Measurements from ENCODE around the gene TDRD10.

TDRD10 gene

GRCh38 chr1:154581766-154582165, 79.7 kb downstream of the TDRD10 start:
- no peak for DNase-seq

GRCh38 chr1:154582885-154583284, 80.9 kb downstream of the TDRD10 start:
- DNase-seq, result no peak

- peak; percentile 57 for DNase-seq
Measured at GRCh38 chr1:154583773-154584172, 81.8 kb downstream of the TDRD10 start.

- DNase-seq, result no peak
Measured at GRCh38 chr1:154584267-154584994, 82.4 kb downstream of the TDRD10 start.

GRCh38 chr1:154586231-154586630, 84.2 kb downstream of the TDRD10 start:
- no peak for DNase-seq

- no peak for DNase-seq
Measured at GRCh38 chr1:154586641-154587040, 84.6 kb downstream of the TDRD10 start.

- DNase-seq, result no peak
Measured at GRCh38 chr1:154589780-154590179, 87.8 kb downstream of the TDRD10 start.

GRCh38 chr1:154590756-154591155, 88.7 kb downstream of the TDRD10 start:
- DNase-seq, result no peak

GRCh38 chr1:154591206-154591605, 89.2 kb downstream of the TDRD10 start:
- DNase-seq, result no peak

GRCh38 chr1:154593390-154593789, 91.4 kb downstream of the TDRD10 start:
- no peak for DNase-seq

GRCh38 chr1:154594811-154595210, 92.8 kb downstream of the TDRD10 start:
- no peak for DNase-seq

GRCh38 chr1:154595621-154596020, 93.6 kb downstream of the TDRD10 start:
- no peak for DNase-seq
